ENCODE results near the gene RAMP1.

Gene RAMP1

DNA sequence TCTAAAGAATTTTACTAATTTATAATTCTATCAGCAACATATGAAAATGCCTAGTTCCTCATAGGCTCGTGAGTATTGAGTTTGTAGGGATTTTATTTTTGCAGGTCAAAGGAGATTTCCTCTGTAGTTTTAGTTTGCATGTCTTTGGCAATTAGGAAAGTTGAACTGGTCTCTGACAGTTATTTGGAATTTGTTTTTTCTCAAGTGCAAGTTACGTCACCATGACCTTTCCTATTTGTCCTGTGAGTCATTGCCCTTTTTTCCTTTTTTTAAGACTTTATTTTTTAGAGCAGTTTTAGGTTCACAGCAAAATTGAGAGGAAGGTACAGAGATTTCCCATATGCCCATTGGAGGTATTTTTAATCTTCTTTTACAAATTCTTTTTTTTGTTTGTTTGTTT, 29.0 kb downstream of the RAMP1 start:
- DNase-seq (ENCODE audit: low spot score) = no peak
- TF ChIP-seq, protein P1, sequence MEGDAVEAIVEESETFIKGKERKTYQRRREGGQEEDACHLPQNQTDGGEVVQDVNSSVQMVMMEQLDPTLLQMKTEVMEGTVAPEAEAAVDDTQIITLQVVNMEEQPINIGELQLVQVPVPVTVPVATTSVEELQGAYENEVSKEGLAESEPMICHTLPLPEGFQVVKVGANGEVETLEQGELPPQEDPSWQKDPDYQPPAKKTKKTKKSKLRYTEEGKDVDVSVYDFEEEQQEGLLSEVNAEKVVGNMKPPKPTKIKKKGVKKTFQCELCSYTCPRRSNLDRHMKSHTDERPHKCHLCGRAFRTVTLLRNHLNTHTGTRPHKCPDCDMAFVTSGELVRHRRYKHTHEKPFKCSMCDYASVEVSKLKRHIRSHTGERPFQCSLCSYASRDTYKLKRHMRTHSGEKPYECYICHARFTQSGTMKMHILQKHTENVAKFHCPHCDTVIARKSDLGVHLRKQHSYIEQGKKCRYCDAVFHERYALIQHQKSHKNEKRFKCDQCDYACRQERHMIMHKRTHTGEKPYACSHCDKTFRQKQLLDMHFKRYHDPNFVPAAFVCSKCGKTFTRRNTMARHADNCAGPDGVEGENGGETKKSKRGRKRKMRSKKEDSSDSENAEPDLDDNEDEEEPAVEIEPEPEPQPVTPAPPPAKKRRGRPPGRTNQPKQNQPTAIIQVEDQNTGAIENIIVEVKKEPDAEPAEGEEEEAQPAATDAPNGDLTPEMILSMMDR (IDR thresholded peaks at IDR 0.05) = no peak
- no peak overlapping the region for H3K4me3 ChIP-seq
- H3K27ac ChIP-seq = peak overlapping the region; percentile 87 to 92

DNA sequence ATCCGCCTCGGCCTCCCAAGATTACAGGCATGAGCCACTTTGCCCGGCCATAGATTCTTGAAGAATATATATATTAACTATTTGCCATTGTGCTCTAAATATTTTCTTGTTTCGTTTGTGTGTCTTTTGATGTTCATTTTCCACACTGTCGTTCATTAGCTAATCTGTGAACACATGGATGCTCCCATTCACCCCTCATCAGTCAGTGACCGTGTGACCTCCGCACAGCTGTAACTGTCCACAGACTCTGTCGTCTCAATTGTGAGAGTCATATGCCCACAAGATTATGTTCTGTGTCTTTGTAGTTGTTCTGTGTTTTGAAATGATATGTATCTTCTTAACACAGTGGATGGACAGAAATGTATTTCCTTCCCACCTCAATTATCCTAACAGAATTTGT, 29.6 kb downstream of the RAMP1 start:
- DNase-seq (ENCODE audit: low spot score) = no peak
- no peak overlapping the region for H3K4me3 ChIP-seq
- H3K27ac ChIP-seq = peak overlapping the region; percentile 86 to 87
- TF ChIP-seq, protein P1 (IDR thresholded peaks at IDR 0.05) = no peak

DNA sequence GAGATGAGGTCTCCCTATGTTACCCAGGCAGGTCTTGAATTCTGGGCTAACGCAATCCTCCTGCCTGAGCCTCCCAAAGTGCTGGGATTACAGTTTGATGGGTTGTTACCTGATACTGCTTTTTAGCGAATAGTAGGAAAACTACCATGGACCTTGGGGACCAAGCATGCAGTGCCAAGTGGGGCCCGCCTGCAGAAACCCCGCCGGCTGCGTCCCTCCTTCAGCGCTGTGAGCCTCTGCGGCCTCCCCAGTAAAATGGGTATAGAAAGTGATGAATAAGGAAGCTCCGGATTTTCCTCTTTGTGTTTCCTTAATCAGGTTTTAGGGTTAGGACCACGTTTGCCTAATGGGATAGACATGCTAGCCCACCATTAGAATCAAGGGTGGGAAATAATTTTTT, 30.4 kb downstream of the RAMP1 start:
- no peak for DNase-seq (ENCODE audit: low spot score)
- TF ChIP-seq, protein P1 (IDR thresholded peaks at IDR 0.05) = no peak
- Histone ChIP-seq H3K4me3 (no peak overlapping the region), H3K27ac (peak overlapping the region; percentile 86 to 87)

DNA sequence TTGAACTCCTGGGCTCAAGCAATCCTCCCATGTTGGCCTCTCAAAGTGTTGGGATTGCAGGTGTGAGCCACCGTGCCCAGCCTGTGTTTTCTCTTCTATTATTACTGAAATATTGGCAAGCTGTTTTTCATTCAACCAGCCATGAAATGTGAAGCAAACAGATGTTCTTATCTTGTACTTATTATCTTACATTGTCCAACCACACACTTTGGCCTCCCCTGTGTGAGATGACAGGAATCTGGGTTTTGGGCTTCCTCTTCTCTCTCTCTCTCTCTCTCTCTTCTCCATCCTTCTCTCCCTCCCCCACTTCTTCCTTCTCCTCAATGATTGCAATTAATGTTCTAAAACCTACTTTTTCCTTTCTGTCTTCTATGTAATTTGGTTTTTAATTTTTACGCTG, 33.1 kb downstream of the RAMP1 start:
- peak overlapping the region; percentile 22 to 29 for H3K27ac ChIP-seq
- no peak overlapping the region for H3K4me3 ChIP-seq
- TF ChIP-seq, protein P1 (IDR thresholded peaks at IDR 0.05) = no peak
- DNase-seq (ENCODE audit: low spot score) = no peak

DNA sequence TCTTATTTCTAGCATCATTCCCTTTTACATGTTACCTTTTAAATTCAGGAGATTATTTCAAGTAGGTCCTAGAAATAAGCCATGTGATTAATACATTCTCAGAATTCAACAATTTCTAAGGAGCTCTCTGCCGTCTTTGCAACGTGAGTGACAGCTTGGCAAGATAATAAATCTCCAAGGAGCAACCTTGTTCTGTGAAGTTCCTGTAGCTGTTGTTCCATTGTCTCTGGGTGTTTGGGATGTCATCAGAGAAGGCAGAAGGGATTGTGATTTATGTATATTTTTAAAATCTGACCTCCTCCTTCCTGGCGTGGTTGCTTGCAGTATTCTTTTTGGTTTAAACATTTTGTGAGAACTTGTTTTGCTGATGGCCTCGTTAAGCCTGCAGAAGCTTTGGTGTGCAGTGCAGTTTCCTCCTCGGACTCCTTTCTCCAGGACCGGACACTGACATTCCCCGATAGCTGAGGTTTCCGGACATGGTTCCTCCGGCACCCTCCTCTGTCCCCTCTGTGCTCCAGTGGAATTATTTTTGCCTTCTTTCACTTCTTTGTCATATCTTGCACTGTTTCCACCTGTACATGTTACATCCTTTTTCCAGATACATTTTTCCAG, 33.7 kb downstream of the RAMP1 start:
- DNase-seq (ENCODE audit: low spot score) = no peak
- TF ChIP-seq, protein P1 (IDR thresholded peaks at IDR 0.05) = no peak
- Histone ChIP-seq H3K4me3 (no peak overlapping the region), H3K27ac (peak overlapping the region; percentile 22 to 29)

DNA sequence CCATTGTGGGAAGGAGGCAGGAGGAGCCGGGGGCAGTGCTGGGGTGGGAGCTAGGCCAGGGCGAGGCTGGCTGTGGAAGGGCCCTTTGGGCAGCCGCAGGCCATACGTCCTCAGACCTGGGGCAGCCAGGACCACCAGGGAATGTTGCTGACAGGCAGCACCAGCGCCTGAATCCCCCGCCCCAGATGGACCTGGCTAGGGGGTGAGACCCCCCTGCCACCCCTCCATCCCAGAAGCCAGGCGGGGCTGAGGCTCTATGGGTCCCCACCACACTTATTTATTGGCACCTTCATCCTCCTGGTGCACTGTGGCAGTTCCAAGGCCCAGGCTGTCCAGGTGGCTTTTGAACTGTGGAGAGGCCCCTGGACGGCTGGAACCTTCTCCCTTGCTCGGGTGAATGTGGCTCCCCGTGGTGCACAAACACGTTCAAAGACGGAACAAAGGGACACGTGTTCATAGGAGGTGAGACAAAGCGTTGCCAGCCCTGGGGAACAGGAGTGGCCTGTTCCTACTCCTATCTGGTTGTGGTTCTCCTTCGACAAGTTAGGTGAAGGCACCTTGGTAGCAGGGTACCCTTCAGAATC, 35.1 kb downstream of the RAMP1 start:
- H3K4me3 ChIP-seq = no peak overlapping the region
- peak overlapping the region; percentile 98 to 99 for H3K27ac ChIP-seq
- TF ChIP-seq, protein P1 (IDR thresholded peaks at IDR 0.05) = no peak
- DNase-seq (ENCODE audit: low spot score) = no peak

DNA sequence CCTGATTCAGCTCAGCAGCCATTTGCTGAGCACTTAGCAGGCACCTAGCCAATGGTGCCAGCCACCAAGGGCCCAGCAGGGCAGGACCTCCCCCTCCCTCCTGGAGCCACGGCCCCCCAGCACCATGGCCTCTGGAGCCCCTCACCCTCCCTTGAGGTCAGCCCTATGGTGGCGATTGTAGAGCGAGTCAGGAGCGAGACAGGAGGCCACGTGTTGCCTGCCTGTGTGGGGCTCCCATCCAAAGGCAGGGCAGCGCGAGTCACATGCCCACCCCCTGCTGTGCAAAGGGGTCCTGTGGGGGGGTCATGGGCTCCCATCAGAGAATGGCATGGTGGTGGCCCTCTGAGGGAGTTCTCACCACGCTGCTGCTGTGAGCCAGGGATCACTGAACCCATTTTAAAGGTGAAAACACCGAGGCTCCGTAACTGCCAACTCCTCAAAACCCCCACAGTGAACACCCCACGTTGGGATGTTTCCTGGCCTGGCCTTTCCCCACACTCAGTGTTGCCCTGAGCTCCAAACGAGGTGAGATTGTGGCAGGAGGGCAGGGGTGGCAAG, 35.6 kb downstream of the RAMP1 start:
- TF ChIP-seq, protein P1 (IDR thresholded peaks at IDR 0.05) = no peak
- DNase-seq (ENCODE audit: low spot score) = no peak
- H3K4me3 ChIP-seq = no peak overlapping the region
- H3K27ac ChIP-seq = peak overlapping the region; percentile 98 to 99

All from coronary artery (tissue), 2 donors.